Measurements from ENCODE around the gene PCAT6.
A peak's percentile ranks its signal among the peaks of the same experiment; 100 is the strongest.

The PCAT6 gene

DNA sequence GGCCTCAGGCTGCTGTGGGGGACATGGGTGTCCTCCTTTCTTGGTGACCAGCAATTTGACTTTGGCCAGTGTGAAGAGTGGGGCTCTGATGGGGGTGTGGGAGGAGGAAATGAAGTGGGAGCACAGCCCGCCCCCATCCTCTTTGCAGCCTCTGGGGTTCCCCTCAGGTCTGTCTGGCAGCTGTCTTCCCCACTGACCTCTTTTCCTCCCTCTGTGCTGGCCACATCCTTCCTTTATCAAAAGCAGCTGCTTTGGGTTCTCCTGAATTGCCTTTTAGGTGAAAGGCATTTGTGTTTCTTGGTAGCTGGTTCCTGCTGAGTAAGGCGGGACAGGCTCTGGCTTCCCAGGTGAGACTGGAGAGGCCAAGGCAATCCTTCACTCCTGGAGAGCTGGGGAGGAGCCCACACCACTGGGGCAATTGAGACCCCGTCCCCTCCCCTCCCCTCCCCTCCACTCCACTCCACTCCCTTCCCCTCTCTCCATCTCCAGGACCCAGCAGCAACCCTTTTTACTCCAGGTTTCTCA, 24.9 kb downstream of the PCAT6 start:
- H3K4me3 ChIP-seq (ENCODE audit: low read depth, low read length): no peak overlapping the region
- no peak for TF ChIP-seq CTCF (conservative IDR thresholded peaks at IDR 0.05; ENCODE audit: low read depth, low read length)
- no peak for DNase-seq (ENCODE audit: low read depth)

DNA sequence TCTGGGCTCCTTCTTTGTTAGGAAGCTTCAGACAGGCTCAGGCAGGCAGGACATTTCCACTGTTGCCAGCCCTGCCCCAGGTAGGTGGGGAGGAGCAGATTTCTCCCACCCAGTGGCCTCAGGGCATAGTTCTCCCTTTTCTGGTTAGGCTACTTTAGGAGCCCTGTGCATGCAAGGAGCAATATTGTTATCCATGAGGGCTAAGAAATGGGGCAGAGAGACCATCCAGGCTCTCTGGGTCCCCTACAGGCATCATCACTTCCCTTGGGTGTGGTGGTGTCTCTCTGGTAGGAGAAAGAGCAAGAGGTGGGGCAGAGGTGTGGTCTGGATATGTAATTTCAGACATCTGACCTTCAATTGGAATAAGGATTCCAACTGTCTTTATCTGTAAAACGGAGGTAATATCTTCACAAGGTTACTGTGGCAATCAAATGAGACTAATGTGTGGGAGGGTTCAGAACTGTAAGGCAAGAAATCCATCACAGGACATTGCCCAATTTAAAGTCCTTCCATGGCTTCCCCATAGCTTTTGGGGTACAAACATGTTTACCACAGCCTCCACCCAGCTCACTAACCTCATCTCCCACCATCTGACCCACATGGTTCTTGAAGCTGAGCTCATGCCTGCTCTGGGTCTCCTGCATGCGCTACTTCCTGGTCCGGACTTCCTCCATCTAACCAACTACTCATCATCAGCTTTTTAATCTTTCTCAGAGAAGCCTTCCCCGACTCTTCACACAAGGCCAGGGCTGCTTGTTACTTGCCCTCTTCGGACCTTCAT, 26.1 kb downstream of the PCAT6 start:
- DNase-seq (ENCODE audit: low read depth): no peak

DNA sequence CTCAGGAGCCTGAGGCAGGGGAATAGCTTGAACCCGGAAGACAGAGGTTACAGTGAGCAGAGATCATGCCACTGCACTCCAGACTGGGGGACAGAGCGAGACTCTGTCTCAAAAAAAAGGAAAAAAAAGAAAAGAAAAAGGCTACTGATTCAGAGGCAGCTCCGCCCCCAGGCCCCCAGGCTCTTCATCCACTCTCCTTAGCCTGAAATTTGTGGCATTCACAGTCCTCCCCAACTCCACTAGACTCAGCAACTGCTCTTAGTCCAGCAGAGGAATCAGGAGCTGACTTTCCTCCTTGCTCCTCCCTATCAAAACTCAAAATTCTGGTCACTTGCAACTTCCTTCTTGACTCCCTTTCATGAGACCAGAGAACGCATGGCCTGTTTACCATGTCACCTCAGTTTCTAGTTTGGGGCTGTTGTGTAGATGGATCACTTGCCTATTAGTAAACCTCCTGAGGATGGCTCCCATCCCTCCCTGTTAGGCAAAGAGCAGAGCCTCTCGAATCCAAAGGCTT, 27.1 kb downstream of the PCAT6 start:
- DNase-seq (ENCODE audit: low read depth): no peak
- TF ChIP-seq CTCF (conservative IDR thresholded peaks at IDR 0.05; ENCODE audit: low read depth, low read length): no peak

More for the DNA sequence above, 26.1 kb downstream of the PCAT6 start:
- H3K4me3 ChIP-seq (ENCODE audit: low read depth, low read length): no peak overlapping the region
- TF ChIP-seq CTCF (conservative IDR thresholded peaks at IDR 0.05; ENCODE audit: low read depth, low read length): no peak

GRCh38 chr1:202843081-202843480, 32.3 kb downstream of the PCAT6 start:
- H3K4me3 ChIP-seq (ENCODE audit: low read depth, low read length): no peak overlapping the region
- DNase-seq (ENCODE audit: low read depth): no peak
- TF ChIP-seq CTCF (conservative IDR thresholded peaks at IDR 0.05; ENCODE audit: low read depth, low read length): no peak

More for the DNA sequence above, 27.1 kb downstream of the PCAT6 start:
- no peak overlapping the region for H3K4me3 ChIP-seq (ENCODE audit: low read depth, low read length)

DNA sequence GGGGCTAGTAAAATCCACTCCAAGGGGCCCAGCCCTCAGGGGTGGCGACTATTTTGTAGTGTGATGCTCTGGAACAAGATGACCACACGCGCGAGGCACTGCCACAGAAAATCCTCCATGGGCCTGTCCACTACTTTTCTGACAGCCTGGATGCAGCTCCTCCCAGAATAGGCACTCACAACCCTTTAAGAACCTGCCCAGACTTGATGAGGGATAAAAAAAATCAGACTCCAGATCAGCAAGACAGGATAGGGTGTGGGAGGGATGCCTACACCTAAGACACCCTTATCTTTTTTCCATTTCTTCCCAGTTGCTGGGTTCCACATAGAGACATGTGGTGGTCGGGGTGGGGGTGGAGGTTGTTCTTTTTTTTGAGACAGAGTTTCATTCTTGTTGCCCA, 33.5 kb downstream of the PCAT6 start:
- no peak overlapping the region for H3K4me3 ChIP-seq (ENCODE audit: low read depth, low read length)
- no peak for DNase-seq (ENCODE audit: low read depth)
- TF ChIP-seq CTCF (conservative IDR thresholded peaks at IDR 0.05; ENCODE audit: low read depth, low read length): no peak

DNA sequence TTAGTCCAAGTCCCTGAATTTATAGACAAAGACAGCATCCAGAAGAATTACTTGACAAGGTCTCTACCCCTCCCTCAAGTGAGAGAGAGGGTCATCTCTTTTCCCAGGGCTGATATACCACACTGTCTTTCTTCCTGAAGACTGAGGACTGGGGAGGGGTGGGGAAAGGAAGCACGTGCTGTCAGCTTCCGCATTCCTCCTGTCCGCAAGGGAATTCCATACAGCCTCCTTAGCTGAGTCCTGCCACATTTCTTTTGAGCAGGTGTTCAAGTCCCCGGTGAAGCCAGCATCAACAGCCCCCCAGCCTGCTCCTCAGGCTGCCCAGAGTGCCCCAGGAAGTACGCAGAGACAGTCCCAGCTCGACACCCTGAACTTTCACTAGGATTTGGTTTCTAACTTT, 34.2 kb downstream of the PCAT6 start:
- DNase-seq (ENCODE audit: low read depth): peak; percentile 35
- no peak overlapping the region for H3K4me3 ChIP-seq (ENCODE audit: low read depth, low read length)
- TF ChIP-seq CTCF (conservative IDR thresholded peaks at IDR 0.05; ENCODE audit: low read depth, low read length): no peak

DNA sequence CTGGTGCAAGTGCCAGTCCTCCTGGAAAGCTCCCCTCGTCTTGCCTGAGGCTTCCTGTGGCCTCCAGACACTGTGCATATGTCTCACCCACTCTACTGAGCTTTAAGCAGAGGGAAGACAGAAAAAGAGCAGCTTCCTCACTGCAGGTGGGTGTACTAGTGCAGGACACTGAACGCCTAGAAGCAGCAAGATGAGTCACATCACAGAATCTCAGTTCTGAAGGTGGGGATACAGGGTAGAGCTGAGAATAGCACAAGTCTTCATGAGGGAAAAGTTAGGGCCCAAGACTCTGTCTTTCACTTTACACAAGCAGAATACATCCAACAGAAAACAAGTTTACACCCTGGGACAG, 37.4 kb downstream of the PCAT6 start:
- no peak for TF ChIP-seq CTCF (conservative IDR thresholded peaks at IDR 0.05; ENCODE audit: low read depth, low read length)
- no peak overlapping the region for H3K4me3 ChIP-seq (ENCODE audit: low read depth, low read length)
- peak; percentile 20 for DNase-seq (ENCODE audit: low read depth)

Data from choroid plexus epithelial cell (primary cell).